ENCODE data around the gene RAC3.

Gene RAC3

GRCh38 chr17:82025401-82026107 is 5.9 kb upstream of the RAC3 start:
- DNase-seq (ENCODE audit: low read depth) = no peak
- H3K4me3 ChIP-seq (ENCODE audit: low read length) = no peak overlapping the region
- TF ChIP-seq CTCF (IDR thresholded peaks at IDR 0.05; ENCODE audit: insufficient read depth, low read depth, low read length, missing control alignments) = no peak

GRCh38 chr17:82028246-82028645 is 3.2 kb upstream of the RAC3 start:
- no peak for TF ChIP-seq CTCF (IDR thresholded peaks at IDR 0.05; ENCODE audit: insufficient read depth, low read depth, low read length, missing control alignments)
- H3K4me3 ChIP-seq (ENCODE audit: low read length) = no peak overlapping the region

GRCh38 chr17:82028966-82029365 is 2.5 kb upstream of the RAC3 start:
- no peak overlapping the region for H3K4me3 ChIP-seq (ENCODE audit: low read length)
- no peak for DNase-seq (ENCODE audit: low read depth)
- TF ChIP-seq CTCF (IDR thresholded peaks at IDR 0.05; ENCODE audit: insufficient read depth, low read depth, low read length, missing control alignments) = no peak

More at GRCh38 chr17:82028246-82028645, 3.2 kb upstream of the RAC3 start:
- DNase-seq (ENCODE audit: low read depth) = no peak

- no peak for DNase-seq (ENCODE audit: low read depth)
- H3K4me3 ChIP-seq (ENCODE audit: low read length) = no peak overlapping the region
- no peak for TF ChIP-seq CTCF (IDR thresholded peaks at IDR 0.05; ENCODE audit: insufficient read depth, low read depth, low read length, missing control alignments)
Observed at GRCh38 chr17:82029391-82029790, 2.1 kb upstream of the RAC3 start.

- TF ChIP-seq CTCF (IDR thresholded peaks at IDR 0.05; ENCODE audit: insufficient read depth, low read depth, low read length, missing control alignments) = no peak
- no peak for DNase-seq (ENCODE audit: low read depth)
- H3K4me3 ChIP-seq (ENCODE audit: low read length) = no peak overlapping the region
Observed at GRCh38 chr17:82029990-82030469, 1.4 kb upstream of the RAC3 start.

- peak; percentile 91 for DNase-seq (ENCODE audit: low read depth)
- TF ChIP-seq CTCF (IDR thresholded peaks at IDR 0.05; ENCODE audit: insufficient read depth, low read depth, low read length, missing control alignments) = peak; percentile 75
- peak overlapping the region; percentile 47 for H3K4me3 ChIP-seq (ENCODE audit: low read length)
Observed at GRCh38 chr17:82030470-82031302, 792 bp upstream of the RAC3 start.
